H1 (cell line): ENCODE data around the gene RASSF4. TPM values are rescaled to one million over a fixed set of nuclear protein-coding genes. Genes with fewer than 3 reads are reported as not detected.

Source experiments
- CTCF ChIA-PET: fragments of 300-600 bp; sonication (Branson Sonifier 250); formaldehyde crosslinking; loops from one replicate; lab custom pipeline; 2021; ENCODE audit not compliant: partially characterized antibody; lab: Charles Lee
- POLR2A ChIA-PET: fragments of 300-600 bp; sonication (Branson Sonifier 250); formaldehyde crosslinking; loops from one replicate; lab custom pipeline; 2021; ENCODE audit warnings: inconsistent platforms; ENCODE audit not compliant: partially characterized antibody; lab: Charles Lee
- DNase-seq, 2 experiments: peaks; one replicate each; pipeline versions ENCODE4 v3.0.0 to v3.0.0-alpha.2; 2010 to 2022; ENCODE audit warnings: low spot score in 2 of 2, low read depth in 1 of 2, mixed read lengths in 1 of 2
- FAIRE-seq: peaks from 2 replicates; lab custom pipeline; 2011; peaks lifted over from hg19 to GRCh38; lab: Jason Lieb, UNC
- H2AFZ ChIP-seq: 2 replicates; pipeline ENCODE4 v1.8.1; 2012; ENCODE audit warnings: low read length, inconsistent platforms
- H2AK5ac ChIP-seq: 2 replicates; pipeline ENCODE4 v1.6.1; 2013; ENCODE audit warnings: low read depth, low read length
- H2BK120ac ChIP-seq: replicated peaks from 2 replicates; pipeline ENCODE3; 2013; ENCODE audit warnings: low read depth, low read length, inconsistent platforms
- H2BK12ac ChIP-seq: 2 replicates; pipeline ENCODE4 v1.6.1; 2013; ENCODE audit warnings: low read depth, low read length
- H2BK15ac ChIP-seq: 2 replicates; pipeline ENCODE4 v1.6.1; 2013; ENCODE audit warnings: low read length
- H2BK20ac ChIP-seq: 2 replicates; pipeline ENCODE4 v1.6.1; 2013; ENCODE audit warnings: low read length
- H2BK5ac ChIP-seq: 2 replicates; pipeline ENCODE4 v1.6.1; 2013; ENCODE audit warnings: low read depth, low read length
- H3K14ac ChIP-seq: 2 replicates; pipeline ENCODE4 v1.6.1; 2013; ENCODE audit warnings: inconsistent platforms; ENCODE audit not compliant: insufficient read length
- H3K18ac ChIP-seq: 2 replicates; pipeline ENCODE4 v1.6.1; 2013; ENCODE audit warnings: low read length; ENCODE audit errors: extremely low read depth
- H3K23ac ChIP-seq: 2 replicates; pipeline ENCODE4 v1.6.1; 2013; ENCODE audit warnings: inconsistent platforms; ENCODE audit not compliant: insufficient read length
- H3K23me2 ChIP-seq: 2 replicates; pipeline ENCODE4 v1.6.1; 2013; ENCODE audit warnings: low read depth, low read length
- H3K27ac ChIP-seq: 2 replicates; pipeline ENCODE4 v1.6.1; 2011; ENCODE audit warnings: low read depth, low read length, inconsistent platforms
- H3K27me3 ChIP-seq, 4 experiments: replicated peaks in 1 of 4; 1 replicate in 1 of 4; 2 replicates in 3 of 4; pipeline versions ENCODE4 v1.6.1 to v1.8.1; 2011 to 2013; ENCODE audit warnings: low read length in 3 of 4, mild to moderate bottlenecking in 3 of 4, inconsistent platforms in 2 of 4, mixed read lengths in 2 of 4, moderate library complexity in 1 of 4; ENCODE audit not compliant: control insufficient read depth in 3 of 4, insufficient read depth in 3 of 4; ENCODE audit errors: extremely low read depth in 1 of 4
- H3K36me3 ChIP-seq, 4 experiments: 2 replicates each; pipeline versions ENCODE4 v1.6.1 to v1.8.1; 2011 to 2013; ENCODE audit warnings: mild to moderate bottlenecking in 4 of 4, low read length in 3 of 4, moderate library complexity in 2 of 4, control low read depth in 1 of 4, inconsistent platforms in 1 of 4; ENCODE audit not compliant: insufficient read depth in 4 of 4, control insufficient read depth in 2 of 4
- H3K4ac ChIP-seq: replicated peaks from 2 replicates; pipeline ENCODE3; 2013; ENCODE audit warnings: low read length, low read depth, mixed read lengths, inconsistent platforms; ENCODE audit not compliant: insufficient read length
- H3K4me1 ChIP-seq, 4 experiments: replicated peaks in 1 of 4; 1 replicate in 1 of 4; 2 replicates in 3 of 4; pipeline versions ENCODE4 v1.6.1 to v1.8.1; 2011 to 2013; ENCODE audit warnings: low read length in 3 of 4, inconsistent platforms in 2 of 4, mixed read lengths in 1 of 4; ENCODE audit not compliant: insufficient read depth in 4 of 4, control insufficient read depth in 3 of 4
- H3K4me2 ChIP-seq, 2 experiments: 2 replicates each; pipeline versions ENCODE4 v1.6.1 to v1.8.1; 2011 to 2013; ENCODE audit warnings: low read depth in 2 of 2, low read length in 2 of 2, control low read depth in 1 of 2, inconsistent platforms in 1 of 2, mild to moderate bottlenecking in 1 of 2; ENCODE audit not compliant: insufficient read depth in 1 of 2
- H3K4me3 ChIP-seq, 4 experiments: fragments of 200-600, 300-600 bp in 1 of 4; sonication (generic), shearing (Covaris generic), sonication (Bioruptor Twin) in 1 of 4; 2 replicates each; pipeline versions ENCODE4 v1.5.1 to v1.8.1; 2011 to 2016; ENCODE audit warnings: low read length in 4 of 4, low read depth in 3 of 4, control low read depth in 2 of 4, inconsistent platforms in 2 of 4, mild to moderate bottlenecking in 2 of 4, mixed read lengths in 1 of 4, moderate library complexity in 1 of 4; ENCODE audit not compliant: insufficient read depth in 2 of 4; ENCODE audit errors: extremely low read depth in 1 of 4
- H3K56ac ChIP-seq: replicated peaks from 2 replicates; pipeline ENCODE3; 2013; ENCODE audit warnings: low read depth, mild to moderate bottlenecking, mixed read lengths, low read length, inconsistent platforms; ENCODE audit not compliant: insufficient read length
- H3K79me1 ChIP-seq: 2 replicates; pipeline ENCODE4 v1.6.1; 2013; ENCODE audit warnings: low read depth, low read length, control low read depth
- H3K79me2 ChIP-seq, 2 experiments: 2 replicates each; pipeline versions ENCODE4 v1.6.1 to v1.8.1; 2012 to 2013; ENCODE audit warnings: low read length in 2 of 2, mild to moderate bottlenecking in 2 of 2, inconsistent platforms in 1 of 2; ENCODE audit not compliant: insufficient read depth in 2 of 2, control insufficient read depth in 1 of 2
- H3K9ac ChIP-seq, 4 experiments: replicated peaks in 1 of 4; 1 replicate in 1 of 4; 2 replicates in 3 of 4; pipeline versions ENCODE4 v1.6.1 to v1.8.1; 2011 to 2013; ENCODE audit warnings: low read depth in 3 of 4, low read length in 3 of 4, control low read depth in 2 of 4, mild to moderate bottlenecking in 2 of 4, moderate library complexity in 2 of 4, inconsistent platforms in 1 of 4; ENCODE audit errors: extremely low read depth in 1 of 4
- H3K9me3 ChIP-seq, 2 experiments: 2 replicates each; pipeline versions ENCODE4 v1.6.1 to v1.8.1; 2012 to 2013; ENCODE audit warnings: mild to moderate bottlenecking in 2 of 2, moderate library complexity in 2 of 2, control low read depth in 1 of 2, inconsistent platforms in 1 of 2, low read depth in 1 of 2, low read length in 1 of 2, mixed read lengths in 1 of 2; ENCODE audit not compliant: insufficient read depth in 2 of 2
- H4K20me1 ChIP-seq, 2 experiments: replicated peaks in 1 of 2; 2 replicates each; pipeline versions ENCODE3 to v1.8.1; 2011 to 2013; ENCODE audit warnings: inconsistent platforms in 2 of 2, low read length in 2 of 2, mild to moderate bottlenecking in 1 of 2; ENCODE audit not compliant: insufficient read depth in 2 of 2, control insufficient read depth in 1 of 2
- H4K5ac ChIP-seq: 2 replicates; pipeline ENCODE4 v1.6.1; 2013; ENCODE audit warnings: low read length, low read depth, mixed read lengths, inconsistent platforms; ENCODE audit not compliant: insufficient read length
- H4K8ac ChIP-seq: 2 replicates; pipeline ENCODE4 v1.8.0; 2013; ENCODE audit warnings: mild to moderate bottlenecking, moderate library complexity, low read length, inconsistent platforms; ENCODE audit not compliant: insufficient read depth; ENCODE audit errors: extremely low read depth
- H4K91ac ChIP-seq: replicated peaks from 2 replicates; pipeline ENCODE3; 2013; ENCODE audit warnings: low read length, mixed read lengths, inconsistent platforms; ENCODE audit not compliant: insufficient read length
- ATF2 ChIP-seq: IDR thresholded peaks from 2 replicates; pipeline ENCODE4 v1.6.1; 2012; ENCODE audit warnings: low read length, inconsistent platforms
- ATF3 ChIP-seq: IDR thresholded peaks from 2 replicates; pipeline ENCODE4 v1.6.1; 2011; ENCODE audit warnings: low read depth, mild to moderate bottlenecking, low read length; ENCODE audit not compliant: insufficient read depth
- E2F6 ChIP-seq: IDR thresholded peaks from 2 replicates; pipeline ENCODE4 v1.6.1; 2012; ENCODE audit warnings: inconsistent platforms
- JUN ChIP-seq: IDR thresholded peaks from 2 replicates; pipeline ENCODE4 v1.6.1; 2011; ENCODE audit warnings: low read depth, mild to moderate bottlenecking, improper control_type of control experiment, low read length
- JUND ChIP-seq: IDR thresholded peaks from 2 replicates; pipeline ENCODE4 v1.6.1; 2011; ENCODE audit warnings: mild to moderate bottlenecking, improper control_type of control experiment, low read length
- KDM1A ChIP-seq: fragments of 200-600, 300-600 bp; sonication (generic); IDR thresholded peaks from 2 replicates; pipeline ENCODE4 v1.7.1; 2016; ENCODE audit warnings: mild to moderate bottlenecking, low read length, borderline replicate concordance
- RFX5 ChIP-seq: IDR thresholded peaks from 2 replicates; pipeline ENCODE4 v1.6.1; 2011; ENCODE audit warnings: low read depth, low read length, improper control_type of control experiment, borderline replicate concordance
- SIRT6 ChIP-seq: IDR thresholded peaks from one replicate; pipeline ENCODE4 v1.7.1; 2012; ENCODE audit warnings: low read length, inconsistent platforms
- SUZ12 ChIP-seq: fragments of 200-600 bp; sonication (generic); IDR thresholded peaks from 2 replicates; pipeline ENCODE4 v1.6.1; 2012; ENCODE audit warnings: mild to moderate bottlenecking, inconsistent platforms, low read length, moderate library complexity, mixed read lengths
- TCF12 ChIP-seq: IDR thresholded peaks from 2 replicates; pipeline ENCODE4 v1.6.1; 2011; ENCODE audit warnings: low read depth, mild to moderate bottlenecking, low read length
- YY1 ChIP-seq: IDR thresholded peaks from 2 replicates; pipeline ENCODE4 v1.6.1; 2011; ENCODE audit warnings: low read depth, mild to moderate bottlenecking, low read length
- WGBS, 2 experiments: shearing (Covaris generic) in 1 of 2; methylation state at CpG; one replicate each; pipeline versions ENCODE4 v1.1.6 to v1.1.7; 2013 to 2015; ENCODE audit warnings: low lambda C conversion rate in 2 of 2, mixed read lengths in 2 of 2, inconsistent platforms in 1 of 2, low coverage in 1 of 2, missing lambda C conversion rate in 1 of 2; ENCODE audit not compliant: insufficient replicate concordance in 2 of 2, insufficient coverage in 1 of 2, insufficient read length in 1 of 2; ENCODE audit errors: extremely low coverage in 1 of 2, missing lambda C conversion rate in 1 of 2; 5-methylcytosine and 5-hydroxymethylcytosine counted together
- polyA plus RNA-seq, 7 experiments: library from polyadenylated mRNA; depleted of rRNA in 3 of 7; stranded (reverse) in 5 of 7; unstranded in 2 of 7; fragments of >200 nt in 5 of 7; fragments of 200-250 nt in 2 of 7; gene quantifications; 1 replicate in 5 of 7; 2 replicates in 1 of 7; 4 replicates in 1 of 7; pipeline versions ENCODE4 v1.2.1 to v1.2.3, GENCODE V29; 2011 to 2013; ENCODE audit warnings: missing spikeins in 2 of 7, mixed read lengths in 2 of 7
- total RNA-seq: library from RNA; stranded (reverse); fragmentation: NEBNext Ultra II Directional; extraction: Animal tissue kit (Norgen Biotek cat#: 25700); gene quantifications from 2 replicates; pipeline ENCODE4 v1.2.1, GENCODE V29; 2021

RASSF4 gene
- total and polyA plus RNA-seq, 2 of the 8 experiments (the other 6 are each of a cell fraction or from before 2014, with no cell fraction given): 14.3 to 14.5 TPM

GRCh38 chr10:44946205-44946604 lies 13.4 kb upstream of the RASSF4 start:
- no peak overlapping the region for H3K4me2 ChIP-seq
- no peak overlapping the region for H3K4me3 ChIP-seq
- no peak overlapping the region for H3K14ac ChIP-seq
- H3K27ac ChIP-seq: no peak overlapping the region
- no peaks in the 10 kb centered on the region for H3K4me1 ChIP-seq
- H4K20me1 ChIP-seq: no peaks in the 10 kb centered on the region
- no peaks in the 10 kb centered on the region for H3K23me2 ChIP-seq
- ChIA-PET POLR2A (interaction anchor here (0.6 to 1.3 kb wide), 3 partner anchors 10 to 1466 kb away, joined by 3 read pairs; no protein-coding TSS in a partner anchor), CTCF (interaction anchor here (1.0 to 13.4 kb wide), 5 partner anchors 10 to 44 kb away, joined by 4 to 143 read pairs (median 8); no protein-coding TSS in a partner anchor)
- H3K79me2 ChIP-seq: no peaks in the 10 kb centered on the region
- no peak overlapping the region for H2BK120ac ChIP-seq
- no peak overlapping the region for H2BK20ac ChIP-seq
- no peak overlapping the region for H2BK12ac ChIP-seq
- H3K9ac ChIP-seq: no peak overlapping the region
- no peak overlapping the region for H3K56ac ChIP-seq
- FAIRE-seq: no peak
- H3K27me3 ChIP-seq: no peaks in the 10 kb centered on the region; a peak in 2 of 7 replicates
- H3K18ac ChIP-seq: no peak overlapping the region
- H2BK15ac ChIP-seq: 0 out of 2 replicates have a peak overlapping the region, but pooled peaks have one; percentile 23
- no peak overlapping the region for H3K4ac ChIP-seq
- no peak overlapping the region for H2BK5ac ChIP-seq
- no peak overlapping the region for H4K8ac ChIP-seq
- H3K9me3 ChIP-seq: peaks cover 0 to 10% of the 10 kb centered on the region in 2 experiments; a peak in 2 of 4 replicates
- no peak overlapping the region for H4K91ac ChIP-seq
- H2AFZ ChIP-seq: no peak overlapping the region
- H3K79me1 ChIP-seq: no peaks in the 10 kb centered on the region; the same call in 1 of the 2 replicates
- H2AK5ac ChIP-seq: no peak overlapping the region
- DNase-seq: peak in 1 of 2 experiments; percentile 16
- 93% methylated on average over 2 of the region's 2 CpGs; no CpG with 5 or more reads in 1 of the 2 experiments for WGBS, 2 experiments
- no peak overlapping the region for H3K23ac ChIP-seq
- no peak overlapping the region for H4K5ac ChIP-seq
- no peaks in the 10 kb centered on the region for H3K36me3 ChIP-seq
- TF ChIP-seq SIRT6 (no peak), YY1 (no peak), TCF12 (no peak), JUND (no peak), RFX5 (no peak), E2F6 (no peak), JUN (no peak), KDM1A (no peak), ATF2 (no peak), SUZ12 (no peak), ATF3 (no peak)
